HEK293 (cell line): ENCODE measurements around the gene LMAN1L.

ENCODE experiments used
- TF ChIP-seq, protein P1 (sequence below): fragments of 450-650 bp; formaldehyde crosslinking; IDR thresholded peaks from 2 replicates; pipeline ENCODE4 v1.5.1; 2016; ENCODE audit warnings: missing biosample characterization, missing genetic modification characterization
- TF ChIP-seq, protein P2 (sequence below): fragments of 450-650 bp; formaldehyde crosslinking; IDR thresholded peaks from 2 replicates; pipeline ENCODE4 v1.5.1; 2016; ENCODE audit warnings: missing biosample characterization, missing genetic modification characterization

DNA sequence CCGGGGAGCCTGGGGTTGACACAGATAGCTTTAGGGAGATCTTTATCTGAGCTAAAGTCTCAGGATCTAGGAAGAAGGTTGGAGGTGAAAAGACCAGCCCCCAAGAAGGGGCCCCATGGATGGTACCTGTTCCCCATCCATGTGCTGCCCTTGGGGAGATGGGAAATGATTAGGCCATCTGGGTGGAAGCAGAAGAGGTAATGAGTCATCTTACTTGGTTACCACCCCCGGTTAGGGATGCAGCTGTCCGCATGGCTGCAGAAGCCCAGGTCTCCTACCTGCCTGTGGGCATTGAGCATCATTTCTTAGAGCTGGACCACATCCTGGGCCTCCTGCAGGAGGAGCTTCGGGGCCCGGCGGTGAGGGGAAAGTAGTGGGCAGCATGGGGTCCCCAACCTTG is 10.7 kb downstream of the LMAN1L start:
- TF ChIP-seq, protein P1, sequence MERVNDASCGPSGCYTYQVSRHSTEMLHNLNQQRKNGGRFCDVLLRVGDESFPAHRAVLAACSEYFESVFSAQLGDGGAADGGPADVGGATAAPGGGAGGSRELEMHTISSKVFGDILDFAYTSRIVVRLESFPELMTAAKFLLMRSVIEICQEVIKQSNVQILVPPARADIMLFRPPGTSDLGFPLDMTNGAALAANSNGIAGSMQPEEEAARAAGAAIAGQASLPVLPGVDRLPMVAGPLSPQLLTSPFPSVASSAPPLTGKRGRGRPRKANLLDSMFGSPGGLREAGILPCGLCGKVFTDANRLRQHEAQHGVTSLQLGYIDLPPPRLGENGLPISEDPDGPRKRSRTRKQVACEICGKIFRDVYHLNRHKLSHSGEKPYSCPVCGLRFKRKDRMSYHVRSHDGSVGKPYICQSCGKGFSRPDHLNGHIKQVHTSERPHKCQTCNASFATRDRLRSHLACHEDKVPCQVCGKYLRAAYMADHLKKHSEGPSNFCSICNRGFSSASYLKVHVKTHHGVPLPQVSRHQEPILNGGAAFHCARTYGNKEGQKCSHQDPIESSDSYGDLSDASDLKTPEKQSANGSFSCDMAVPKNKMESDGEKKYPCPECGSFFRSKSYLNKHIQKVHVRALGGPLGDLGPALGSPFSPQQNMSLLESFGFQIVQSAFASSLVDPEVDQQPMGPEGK (tag by site-specific recombination), result 0 out of 2 replicates have a peak, but pooled peaks have one; percentile 34
- TF ChIP-seq, protein P2, sequence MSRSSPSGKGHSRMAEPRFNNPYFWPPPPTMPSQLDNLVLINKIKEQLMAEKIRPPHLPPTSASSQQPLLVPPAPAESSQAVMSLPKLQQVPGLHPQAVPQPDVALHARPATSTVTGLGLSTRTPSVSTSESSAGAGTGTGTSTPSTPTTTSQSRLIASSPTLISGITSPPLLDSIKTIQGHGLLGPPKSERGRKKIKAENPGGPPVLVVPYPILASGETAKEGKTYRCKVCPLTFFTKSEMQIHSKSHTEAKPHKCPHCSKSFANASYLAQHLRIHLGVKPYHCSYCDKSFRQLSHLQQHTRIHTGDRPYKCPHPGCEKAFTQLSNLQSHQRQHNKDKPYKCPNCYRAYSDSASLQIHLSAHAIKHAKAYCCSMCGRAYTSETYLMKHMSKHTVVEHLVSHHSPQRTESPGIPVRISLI (tag by site-specific recombination), result no peak
